Right hindlimb (tissue), 1 donor: ENCODE results near the gene RIN3.

Experiments used
- DNase-seq: peaks from one replicate; pipeline ENCODE4 v3.0.0-alpha.2; 2018

RIN3 gene

GRCh38 chr14:92513204-92513965 is at the start of gene RIN3:
RIN3 (plus strand) TSS chr14:92513781; CDS start chr14:92513933, 152 bp downstream.
- DNase-seq, result peak; percentile 82

GRCh38 chr14:92464156-92464555 is 49.4 kb upstream of the RIN3 start:
- DNase-seq, result no peak

- no peak for DNase-seq
These were observed 48.9 kb upstream of the RIN3 start for GRCh38 chr14:92464716-92465115.

- DNase-seq, result no peak
These were observed 48.1 kb upstream of the RIN3 start for GRCh38 chr14:92465353-92466055.

- no peak for DNase-seq
These were observed 47.5 kb upstream of the RIN3 start for GRCh38 chr14:92466059-92466458.

GRCh38 chr14:92469515-92469914 is 44.1 kb upstream of the RIN3 start:
- DNase-seq, result no peak

- no peak for DNase-seq
These were observed 43.4 kb upstream of the RIN3 start for GRCh38 chr14:92470215-92470614.

GRCh38 chr14:92470811-92471210 is 42.8 kb upstream of the RIN3 start:
- no peak for DNase-seq

- DNase-seq, result no peak
These were observed 41.7 kb upstream of the RIN3 start for GRCh38 chr14:92471919-92472318.

GRCh38 chr14:92472860-92473259 is 40.7 kb upstream of the RIN3 start:
- no peak for DNase-seq

- DNase-seq, result no peak
These were observed 40.2 kb upstream of the RIN3 start for GRCh38 chr14:92473261-92473968.

- DNase-seq, result no peak
These were observed 39.5 kb upstream of the RIN3 start for GRCh38 chr14:92473969-92474535.

- no peak for DNase-seq
These were observed 38.5 kb upstream of the RIN3 start for GRCh38 chr14:92475037-92475436.

- no peak for DNase-seq
These were observed 38.0 kb upstream of the RIN3 start for GRCh38 chr14:92475451-92476187.

- no peak for DNase-seq
These were observed 32.7 kb upstream of the RIN3 start for GRCh38 chr14:92480856-92481255.

GRCh38 chr14:92481386-92481785 is 32.2 kb upstream of the RIN3 start:
- peak; percentile 33 for DNase-seq

GRCh38 chr14:92481811-92482555 is 31.6 kb upstream of the RIN3 start:
- DNase-seq, result peak; percentile 15

GRCh38 chr14:92482621-92483319 is 30.8 kb upstream of the RIN3 start:
- no peak for DNase-seq

GRCh38 chr14:92484132-92484823 is 29.3 kb upstream of the RIN3 start:
- DNase-seq, result no peak

- no peak for DNase-seq
These were observed 26.7 kb upstream of the RIN3 start for GRCh38 chr14:92486881-92487280.
